GM21390 (cell line): Measurements from ENCODE around the gene VGLL2.
"Not testable (repeated sequence)": the region's sequence is repeated elsewhere in the genome, so short reads cannot be mapped to it uniquely, and the experiment has no call there.

Source experiments
- ATAC-seq: cut with Tn5 transposase; IDR thresholded peaks from one replicate; pipeline ENCODE4 v1.9.1; 2021; ENCODE audit not compliant: unreplicated experiment

VGLL2 gene, protein sequence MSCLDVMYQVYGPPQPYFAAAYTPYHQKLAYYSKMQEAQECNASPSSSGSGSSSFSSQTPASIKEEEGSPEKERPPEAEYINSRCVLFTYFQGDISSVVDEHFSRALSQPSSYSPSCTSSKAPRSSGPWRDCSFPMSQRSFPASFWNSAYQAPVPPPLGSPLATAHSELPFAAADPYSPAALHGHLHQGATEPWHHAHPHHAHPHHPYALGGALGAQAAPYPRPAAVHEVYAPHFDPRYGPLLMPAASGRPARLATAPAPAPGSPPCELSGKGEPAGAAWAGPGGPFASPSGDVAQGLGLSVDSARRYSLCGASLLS

DNA sequence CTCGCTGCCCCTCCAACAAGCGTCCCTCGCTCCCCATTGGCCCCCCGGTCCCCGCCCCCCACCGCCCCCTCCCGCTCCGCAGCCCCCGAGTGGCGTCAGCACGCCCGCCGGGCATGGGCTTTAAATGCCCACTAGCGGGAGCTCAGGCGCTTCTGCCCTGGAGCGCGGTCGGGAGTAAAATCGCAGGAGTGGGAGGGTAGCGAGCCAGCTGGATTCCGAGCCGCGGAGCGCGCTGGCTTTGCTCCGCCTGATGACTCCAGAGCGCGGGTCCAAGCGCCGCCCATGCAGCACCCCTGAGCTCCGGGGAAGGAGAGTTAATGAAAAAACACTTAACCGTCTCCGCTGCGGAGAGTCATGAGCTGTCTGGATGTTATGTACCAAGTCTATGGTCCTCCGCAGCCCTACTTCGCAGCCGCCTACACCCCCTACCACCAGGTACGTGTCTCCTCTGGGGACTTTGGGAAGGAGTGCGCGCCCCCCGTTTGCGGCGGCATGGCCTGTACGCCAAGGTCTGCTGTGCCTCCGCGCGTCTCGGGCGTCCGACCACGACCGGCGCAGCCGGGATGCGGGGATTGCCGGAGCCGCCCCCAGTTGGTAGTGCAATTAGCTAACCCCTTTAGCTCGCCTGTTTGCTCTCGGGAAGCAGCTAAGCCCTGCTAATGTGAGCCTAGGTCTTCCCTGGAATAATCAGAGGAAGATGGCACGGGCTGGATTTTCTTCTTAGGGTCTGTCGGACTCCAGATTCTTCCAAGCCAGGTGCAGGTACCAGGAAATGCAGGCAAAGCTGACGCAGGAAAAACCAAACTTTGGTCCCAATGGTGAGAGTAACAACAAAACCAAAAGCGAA, at the start of gene VGLL2:
TSS of gene VGLL2 (plus strand) at position 149 of the 847 bp plus-strand sequence. CDS start at position 355, 206 bp downstream.
- ATAC-seq, result no peak

DNA sequence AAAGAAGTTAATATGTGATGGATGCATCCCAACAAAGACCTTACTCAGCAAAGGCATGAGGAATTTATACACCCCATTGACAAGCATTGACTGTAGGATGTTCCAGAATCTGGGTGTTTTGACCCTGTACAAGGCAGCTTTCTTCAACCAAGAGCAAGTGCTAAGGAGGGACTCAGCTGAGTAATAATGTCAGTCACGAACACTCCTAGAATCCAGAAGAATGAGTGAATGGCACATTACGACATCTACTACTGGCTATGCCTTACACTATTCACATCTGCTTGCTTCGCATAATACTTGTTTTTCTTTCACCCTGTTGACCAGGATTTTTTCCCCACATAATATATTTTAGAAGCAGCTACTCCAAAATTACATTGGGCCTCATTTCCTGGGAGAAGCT, 42.5 kb upstream of the VGLL2 start:
- no peak for ATAC-seq

DNA sequence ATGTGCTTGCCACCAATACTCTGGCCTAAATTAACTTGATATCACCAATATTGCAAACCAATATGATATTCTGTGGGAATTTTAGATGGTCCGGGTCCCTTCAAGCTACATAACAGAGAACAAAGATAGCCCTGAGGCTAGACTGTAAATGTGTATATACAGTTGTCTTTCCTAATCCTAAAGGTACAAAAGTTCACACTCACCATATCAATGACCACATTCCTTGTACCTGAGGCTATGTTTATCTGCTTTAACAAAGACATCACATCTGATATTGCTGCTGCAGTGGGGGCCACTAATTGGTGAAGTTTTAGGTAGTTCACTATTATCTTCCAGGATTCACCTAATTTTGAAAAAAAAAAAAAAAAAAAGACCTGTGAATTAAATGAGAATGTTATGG, 38.6 kb upstream of the VGLL2 start:
- no peak for ATAC-seq

DNA sequence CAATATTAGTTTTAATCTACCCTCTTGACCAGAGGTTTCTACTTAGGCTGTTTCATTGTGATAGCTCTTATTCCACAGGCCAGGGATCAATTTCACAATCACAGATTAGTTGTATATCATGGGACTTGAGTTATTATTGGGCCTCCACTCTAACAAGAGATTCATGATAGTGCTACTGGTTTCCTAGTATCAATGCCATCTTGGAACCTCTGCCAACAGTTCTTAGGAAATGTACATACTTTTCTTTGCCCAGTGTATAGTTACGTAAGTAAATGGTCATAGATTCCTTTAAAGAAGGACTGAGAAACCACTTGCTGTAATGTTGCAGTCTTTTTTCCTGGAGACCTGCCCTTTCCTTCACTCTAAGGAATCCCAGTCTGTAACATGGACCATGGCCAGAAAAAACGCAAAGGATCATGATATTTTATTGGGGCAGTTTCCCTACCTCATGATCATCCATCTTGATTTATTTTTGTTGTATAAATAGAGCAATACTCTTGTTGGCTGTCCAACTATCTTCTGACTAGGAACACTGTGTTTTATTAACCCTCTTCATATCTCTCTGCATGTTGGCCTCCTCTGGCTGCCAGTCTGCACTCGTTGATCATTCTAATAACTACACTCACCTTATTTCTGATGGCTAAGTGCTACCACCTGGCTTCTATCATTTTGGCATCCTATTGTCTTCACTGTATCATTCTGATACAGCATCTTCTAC, 38.0 kb upstream of the VGLL2 start:
- ATAC-seq, result no peak

DNA sequence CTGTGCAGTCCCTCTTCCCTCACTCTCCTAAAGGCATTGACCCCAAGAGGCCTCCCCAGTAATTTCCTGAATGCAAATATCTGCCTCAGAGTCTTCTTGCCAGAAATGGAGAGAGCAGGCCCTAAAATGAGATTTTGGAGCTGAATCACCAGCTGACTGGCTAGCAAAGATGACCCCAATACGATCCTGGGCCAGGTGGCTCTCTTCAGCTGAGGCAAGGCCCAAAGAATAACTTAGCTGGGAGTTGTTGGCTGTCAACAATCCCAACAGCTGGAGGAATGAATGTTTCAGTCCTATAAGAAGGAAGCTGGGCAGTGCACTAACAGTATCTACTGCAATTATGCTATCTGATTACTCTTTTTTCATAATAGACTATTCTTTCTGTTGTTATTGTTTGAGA, 37.2 kb upstream of the VGLL2 start:
- ATAC-seq, result no peak

DNA sequence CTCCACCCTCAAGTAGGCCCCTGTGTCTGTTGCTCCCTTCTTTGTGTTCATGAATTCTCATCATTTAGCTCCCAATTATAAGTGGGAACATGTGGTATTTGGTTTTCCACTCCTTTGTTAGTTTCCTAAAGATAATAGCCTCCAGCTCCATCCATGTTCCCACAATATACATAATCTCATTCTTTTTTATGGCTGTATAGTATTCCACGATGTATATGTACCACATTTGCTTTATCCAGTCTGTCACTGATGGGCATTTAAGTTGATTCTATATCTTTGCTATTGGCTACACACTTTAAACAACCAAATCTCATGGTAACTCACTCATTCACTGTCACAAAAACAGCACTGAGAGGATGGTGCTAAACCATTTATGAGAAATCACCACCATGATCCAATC, 35.5 kb upstream of the VGLL2 start:
- no peak for ATAC-seq

DNA sequence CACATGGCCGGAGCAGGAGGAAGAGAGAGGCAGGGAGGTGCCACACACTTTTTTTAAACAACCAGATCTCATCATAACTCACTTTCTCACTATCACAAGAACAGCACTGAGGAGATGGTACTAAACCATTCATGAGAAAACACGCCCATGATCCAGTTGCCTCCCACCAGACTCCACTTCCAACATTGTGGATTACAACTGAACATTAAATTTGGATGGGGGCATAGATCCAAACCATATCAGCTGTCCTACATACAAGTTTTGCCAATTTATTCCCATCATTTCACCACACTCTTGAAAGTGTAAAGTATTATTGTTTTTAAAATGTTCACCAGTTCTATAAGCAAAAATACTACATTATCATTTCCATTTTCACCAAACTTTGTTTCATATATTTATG, 33.9 kb upstream of the VGLL2 start:
- ATAC-seq, result no peak

DNA sequence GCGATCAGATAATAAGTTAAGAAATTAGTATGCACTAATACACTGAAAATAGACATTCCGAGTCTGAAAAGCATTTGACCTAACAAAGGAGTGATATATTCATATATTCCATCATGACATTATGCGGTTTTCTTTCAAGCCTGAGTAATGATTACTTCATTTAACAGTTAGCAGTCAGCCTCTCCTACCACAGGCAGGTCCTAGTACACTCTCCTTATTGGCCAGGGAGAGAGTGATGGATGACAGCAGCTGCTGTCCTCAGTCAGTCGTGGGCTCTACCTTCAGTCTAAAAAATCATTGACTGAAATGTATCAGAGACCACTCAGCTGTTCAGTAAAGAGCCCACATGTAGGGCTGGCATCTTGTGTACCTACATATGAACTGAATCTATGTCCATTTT, 33.2 kb upstream of the VGLL2 start:
- ATAC-seq, result no peak

DNA sequence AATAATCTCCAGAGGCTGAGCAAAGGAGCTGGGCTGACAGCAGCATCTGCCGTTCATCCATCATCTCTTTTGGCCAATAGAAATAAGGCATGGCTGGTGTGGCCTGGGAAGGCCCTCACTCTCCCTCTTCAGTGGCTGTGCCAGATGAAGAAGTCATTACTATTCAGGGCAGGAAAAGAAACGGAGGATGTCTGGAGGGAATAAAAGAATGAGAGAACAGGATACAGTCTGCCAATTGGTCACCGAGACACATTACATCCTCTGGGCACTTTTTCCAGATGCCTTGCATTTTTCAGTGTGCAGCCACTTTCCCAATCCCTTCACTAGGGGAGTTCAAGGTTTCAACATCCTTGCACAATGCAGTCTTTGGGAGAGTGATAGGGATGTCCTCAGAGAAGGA, 32.2 kb upstream of the VGLL2 start:
- ATAC-seq, result no peak

DNA sequence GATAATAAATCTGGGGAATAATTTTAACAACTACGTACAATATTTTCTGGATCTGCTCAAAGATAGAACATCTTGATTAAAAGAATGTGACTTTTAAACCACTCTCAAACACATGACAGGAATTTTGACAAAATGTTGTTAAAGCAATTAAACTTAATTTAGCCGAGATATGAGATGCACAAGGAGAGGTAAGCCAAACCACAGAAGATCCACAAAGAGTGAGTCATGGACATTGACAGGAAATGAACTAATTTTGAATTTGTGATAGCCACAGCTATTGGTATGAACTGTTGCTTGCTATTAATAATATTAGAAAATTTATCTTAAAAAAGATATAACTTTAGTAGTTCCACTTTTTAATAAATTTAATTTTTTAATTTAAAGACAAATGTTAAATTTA, 27.8 kb upstream of the VGLL2 start:
- no peak for ATAC-seq

DNA sequence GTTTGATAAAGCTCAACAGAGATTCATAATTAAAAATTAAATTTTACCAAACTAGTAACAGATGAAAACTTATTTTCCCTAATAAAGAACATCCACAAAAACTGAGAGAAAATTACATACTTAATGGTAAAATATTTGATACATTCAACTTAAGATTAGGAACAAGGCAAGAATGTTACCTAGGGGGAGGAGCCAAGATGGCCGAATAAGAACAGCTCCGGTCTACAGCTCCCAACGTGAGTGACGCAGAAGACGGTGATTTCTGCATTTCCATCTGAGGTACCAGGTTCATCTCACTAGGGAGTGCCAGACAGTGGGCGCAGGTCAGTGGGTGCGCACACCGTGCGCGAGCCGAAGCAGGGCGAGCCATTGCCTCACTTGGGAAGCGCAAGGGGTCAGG, 20.8 kb upstream of the VGLL2 start:
- not testable (repeated sequence) for ATAC-seq

DNA sequence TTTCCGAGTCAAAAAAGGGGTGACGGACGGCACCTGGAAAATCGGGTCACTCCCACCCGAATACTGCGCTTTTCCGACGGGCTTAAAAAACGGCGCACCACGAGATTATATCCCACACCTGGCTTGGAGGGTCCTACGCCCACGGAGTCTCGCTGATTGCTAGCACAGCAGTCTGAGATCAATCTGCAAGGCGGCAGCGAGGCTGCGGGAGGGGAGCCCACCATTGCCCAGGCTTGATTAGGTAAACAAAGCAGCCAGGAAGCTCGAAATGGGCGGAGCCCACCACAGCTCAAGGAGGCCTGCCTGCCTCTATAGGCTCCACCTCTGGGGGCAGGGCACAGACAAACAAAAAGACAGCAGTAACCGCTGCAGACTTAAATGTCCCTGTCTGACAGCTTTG, 20.4 kb upstream of the VGLL2 start:
- ATAC-seq, result not testable (repeated sequence)

DNA sequence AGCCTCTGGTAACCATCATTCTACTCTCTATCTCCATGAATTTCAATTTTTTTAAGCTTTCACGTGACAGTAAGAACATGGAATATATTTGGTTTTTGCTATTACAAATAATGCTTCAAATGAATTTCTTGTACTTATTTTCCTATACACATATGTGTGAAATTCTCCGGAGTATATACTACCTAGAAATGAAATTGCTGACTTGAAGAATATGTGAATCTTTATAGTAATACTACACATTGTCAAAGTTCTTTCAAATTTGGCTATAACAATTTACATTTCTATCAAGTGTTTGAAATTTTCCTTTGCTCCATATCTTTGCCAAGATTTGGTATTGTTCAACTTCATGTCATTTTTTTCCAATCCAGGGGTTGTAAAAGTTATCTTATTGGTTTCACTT, 11.6 kb upstream of the VGLL2 start:
- ATAC-seq, result no peak

DNA sequence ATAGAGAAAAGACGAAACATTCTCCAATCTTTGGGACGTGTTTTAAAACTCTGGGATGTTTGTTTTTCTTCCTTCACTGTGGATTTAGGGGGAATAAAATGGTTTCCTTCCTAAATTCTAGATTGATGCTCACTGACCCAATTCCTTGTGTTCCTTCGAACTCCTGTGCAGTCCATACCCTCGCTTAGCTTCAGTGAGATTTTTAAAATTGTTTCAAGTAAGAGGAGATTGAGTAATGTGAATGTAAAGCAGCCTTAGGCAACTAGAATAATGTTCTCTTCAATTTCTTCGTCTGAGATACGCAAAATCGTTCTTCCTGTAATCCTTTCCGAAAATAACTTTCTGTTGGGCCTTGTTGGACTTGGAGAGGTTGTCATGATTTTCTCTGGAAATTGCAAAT, 2.6 kb upstream of the VGLL2 start:
- no peak for ATAC-seq

DNA sequence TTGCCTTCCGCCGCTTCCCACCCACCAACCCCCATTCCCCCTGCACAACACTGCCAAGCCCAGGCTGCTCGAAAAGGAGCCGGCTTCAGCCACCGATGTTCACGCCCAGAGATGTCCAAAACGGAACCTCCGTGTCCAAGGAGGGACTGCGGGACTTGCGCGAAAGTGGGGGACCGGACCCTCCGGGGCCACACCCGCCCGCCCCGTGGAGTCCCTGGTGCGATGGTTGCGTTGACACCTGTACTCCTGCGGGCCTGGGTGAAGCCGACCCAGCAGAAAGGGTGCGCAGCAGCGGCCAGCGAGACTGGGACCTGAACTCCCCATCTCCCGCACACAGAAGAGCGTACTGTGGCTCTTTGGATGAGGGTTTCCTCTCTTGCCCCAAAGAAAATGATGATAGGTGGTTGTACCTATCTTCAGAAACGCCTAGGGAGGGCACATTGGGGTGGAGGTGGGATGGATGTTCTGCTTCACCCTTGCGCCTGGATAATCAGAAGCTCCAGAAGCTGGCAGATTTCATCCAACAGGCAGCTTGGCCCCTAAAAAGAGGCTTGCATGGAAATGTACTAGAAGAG, 1.9 kb upstream of the VGLL2 start:
- ATAC-seq, result no peak

DNA sequence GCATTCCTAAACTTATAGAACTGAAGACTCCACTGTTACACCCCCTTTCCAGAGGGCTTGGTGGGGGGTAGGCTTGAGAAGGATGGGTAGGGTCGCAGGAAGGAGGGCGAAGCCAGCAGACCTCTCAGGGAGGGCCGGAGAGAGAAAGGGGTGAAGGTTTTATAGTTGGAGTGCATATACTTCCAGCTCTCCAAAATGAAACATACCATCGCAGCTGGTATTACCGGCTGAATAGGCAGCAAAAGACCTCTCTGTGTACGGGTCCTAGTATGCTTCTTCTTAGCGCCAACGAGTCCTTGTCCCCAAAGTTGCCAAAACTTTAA, 1.0 kb upstream of the VGLL2 start:
- ATAC-seq, result peak; percentile 17

DNA sequence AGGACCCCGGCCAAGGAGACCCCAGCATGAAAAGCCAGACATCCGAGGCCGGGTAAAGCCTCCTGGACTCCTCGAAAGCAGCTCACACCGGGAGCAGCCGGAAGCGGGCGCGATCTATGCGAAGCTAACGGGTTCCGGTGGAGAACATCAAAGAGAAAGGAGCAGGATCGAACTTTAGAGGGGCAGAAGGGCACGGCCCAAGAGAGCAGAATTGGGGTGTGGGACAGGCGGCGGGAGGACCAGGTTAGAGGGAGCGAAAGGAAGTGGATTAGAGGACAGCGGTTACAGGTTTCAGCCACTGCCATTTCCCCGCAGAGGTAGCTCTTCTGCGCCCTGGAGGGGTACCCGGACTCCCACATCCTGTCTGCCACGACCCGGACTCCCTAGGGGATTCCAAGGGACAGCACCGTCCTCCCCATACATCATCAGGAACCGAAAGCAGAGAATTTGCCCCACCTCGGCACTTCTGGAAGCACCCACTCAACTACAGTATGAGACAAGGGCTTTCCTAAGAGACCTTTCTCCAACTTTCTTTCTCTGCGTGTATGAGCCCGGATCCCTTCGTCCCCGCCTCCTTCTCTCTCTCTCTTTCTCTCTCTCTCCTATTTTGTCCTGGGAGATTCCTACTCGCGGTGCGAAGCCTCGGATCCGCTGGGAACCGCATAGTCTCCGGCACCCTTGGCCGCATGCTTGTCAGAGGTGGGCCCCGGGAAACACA, 507 bp upstream of the VGLL2 start:
- ATAC-seq, result peak; percentile 65

DNA sequence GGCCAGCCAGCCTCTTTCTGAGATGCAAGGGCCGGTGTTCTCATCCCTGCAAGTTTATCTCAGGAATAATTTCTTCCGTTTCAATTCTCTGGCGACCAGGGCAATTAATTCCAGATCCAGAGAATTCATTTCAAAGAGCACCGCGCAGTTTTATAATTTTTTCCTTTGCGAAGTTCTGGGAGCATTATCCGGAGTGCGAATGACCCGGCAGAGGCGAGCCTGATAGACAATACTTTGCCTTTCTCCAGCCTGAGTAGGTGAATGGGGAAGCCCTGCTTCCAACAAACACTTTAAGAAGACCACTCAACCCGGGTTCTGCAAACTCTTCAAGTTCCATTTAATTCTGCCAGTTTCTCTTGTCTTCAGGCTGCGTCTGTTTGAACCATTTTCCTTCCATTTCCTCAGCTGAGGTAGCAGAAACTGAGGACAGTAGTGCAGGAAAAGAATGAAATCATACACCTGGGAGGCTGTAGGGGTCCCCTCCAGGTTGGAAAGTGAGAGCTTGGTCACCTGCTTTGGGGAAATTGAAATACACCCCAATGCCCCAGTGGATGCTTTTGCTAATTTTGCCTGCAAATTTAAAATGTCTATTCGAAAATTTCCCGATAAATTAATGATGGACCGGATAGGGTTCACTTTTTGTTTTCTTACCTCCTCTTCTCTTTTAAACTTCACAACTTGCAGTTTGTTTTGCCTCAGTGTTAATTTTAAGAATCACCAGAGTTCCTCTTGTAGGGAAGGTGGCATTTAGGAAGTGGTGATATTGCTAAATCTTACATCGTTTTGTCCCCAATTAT, 1.1 kb downstream of the VGLL2 start:
- no peak for ATAC-seq

DNA sequence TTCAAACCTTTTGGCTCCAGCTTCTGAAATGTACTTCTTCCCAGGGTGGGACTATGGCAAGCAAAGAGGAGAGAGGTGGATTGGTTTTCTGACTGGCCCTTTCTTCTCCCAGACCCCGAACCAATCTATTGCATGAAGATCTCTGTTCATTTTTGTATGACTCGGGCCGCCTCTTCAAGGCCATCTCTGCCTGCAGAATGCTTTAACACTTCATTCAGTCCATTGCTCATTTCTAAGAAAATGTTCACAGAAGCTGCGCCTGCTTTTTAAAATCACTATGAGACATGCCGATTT, 1.6 kb downstream of the VGLL2 start:
- ATAC-seq, result no peak

DNA sequence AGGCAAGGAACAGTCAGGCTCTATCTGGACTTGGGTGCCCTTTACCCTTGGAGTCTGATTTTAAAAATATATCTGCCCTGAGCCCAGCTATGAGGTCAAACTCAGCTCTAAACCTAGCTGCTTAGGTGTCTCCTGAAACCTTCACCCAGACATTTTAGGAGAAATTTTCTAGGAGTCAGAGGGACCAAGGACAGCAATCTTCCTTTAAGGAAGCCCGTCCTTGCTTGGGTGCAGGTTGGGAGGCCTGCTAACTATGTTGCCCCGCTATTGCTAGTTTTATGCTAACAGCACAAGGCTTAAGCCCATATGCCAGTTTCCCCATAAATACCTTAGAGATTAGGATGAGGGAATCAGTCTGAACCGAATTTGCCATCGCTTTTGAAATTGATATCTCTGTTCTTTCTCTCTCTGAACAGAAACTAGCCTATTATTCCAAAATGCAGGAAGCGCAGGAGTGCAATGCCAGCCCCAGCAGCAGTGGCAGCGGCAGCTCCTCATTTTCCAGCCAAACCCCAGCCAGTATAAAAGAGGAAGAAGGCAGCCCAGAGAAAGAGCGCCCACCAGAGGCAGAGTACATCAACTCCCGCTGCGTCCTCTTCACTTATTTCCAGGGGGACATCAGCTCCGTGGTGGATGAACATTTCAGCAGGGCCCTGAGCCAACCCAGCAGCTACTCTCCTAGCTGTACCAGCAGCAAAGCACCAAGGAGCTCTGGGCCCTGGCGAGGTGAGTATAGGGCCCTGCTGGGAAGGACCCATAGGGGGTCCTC, 2.6 kb downstream of the VGLL2 start:
- ATAC-seq, result no peak
